IMR-90 (cell line): Measurements from ENCODE around the gene HENMT1. TPM values are rescaled to one million over a fixed set of nuclear protein-coding genes. Genes with fewer than 3 reads are reported as not detected.

Experiments
- ATAC-seq: fragments of 200-7000 bp; cut with Tn5 transposase; 2 replicates; pipeline ENCODE4 v1.9.1; 2020; ENCODE audit warnings: low read depth, mild to moderate bottlenecking, moderate library complexity
- BruUV-seq: library from RNA; stranded (reverse); fragments of 400-500 nt; replicated peaks from 2 replicates; lab custom pipeline; 2021; lab: Mats Ljungman, UMichigan
- CTCF ChIA-PET: fragments of 300-600 bp; formaldehyde crosslinking; extraction: SDS; loops from one replicate; lab custom pipeline; 2021; ENCODE audit warnings: antibody characterized with exemption; lab: Yijun Ruan, JAX
- POLR2A ChIA-PET: fragments of 300-600 bp; sonication (Branson Sonifier 250); formaldehyde crosslinking; loops from one replicate; lab custom pipeline; 2022; ENCODE audit warnings: antibody characterized with exemption; ENCODE audit not compliant: unreplicated experiment; lab: Charles Lee
- DNase-seq: peaks from one replicate; pipeline ENCODE4 v3.0.0; 2013
- H2AFZ ChIP-seq: replicated peaks from 2 replicates; pipeline ENCODE3; 2013; ENCODE audit warnings: low read length, mild to moderate bottlenecking; ENCODE audit not compliant: poor library complexity
- H2AK5ac ChIP-seq: 2 replicates; pipeline ENCODE4 v1.6.1; 2013; ENCODE audit warnings: low read depth, low read length, inconsistent platforms
- H2AK9ac ChIP-seq: replicated peaks from 2 replicates; pipeline ENCODE3; 2013; ENCODE audit warnings: mild to moderate bottlenecking, low read depth, low read length, moderate library complexity; ENCODE audit not compliant: poor library complexity
- H2BK120ac ChIP-seq: 2 replicates; pipeline ENCODE4 v1.6.1; 2013; ENCODE audit warnings: low read depth, low read length, inconsistent platforms
- H2BK15ac ChIP-seq: 3 replicates; pipeline ENCODE4 v1.6.1; 2013; ENCODE audit warnings: low read depth, low read length, inconsistent platforms
- H2BK20ac ChIP-seq: 2 replicates; pipeline ENCODE4 v1.6.1; 2013; ENCODE audit warnings: low read depth, mild to moderate bottlenecking, inconsistent platforms, low read length, moderate library complexity
- H2BK5ac ChIP-seq: 2 replicates; pipeline ENCODE4 v1.6.1; 2013; ENCODE audit warnings: mild to moderate bottlenecking, low read depth, low read length, inconsistent platforms; ENCODE audit not compliant: poor library complexity, severe bottlenecking
- H3K14ac ChIP-seq: replicated peaks from 2 replicates; pipeline ENCODE4 v1.6.1; 2013; ENCODE audit warnings: low read depth, low read length, inconsistent platforms
- H3K18ac ChIP-seq: 2 replicates; pipeline ENCODE4 v1.6.1; 2013; ENCODE audit warnings: low read depth, low read length, control low read depth
- H3K23ac ChIP-seq: 2 replicates; pipeline ENCODE4 v1.6.1; 2013; ENCODE audit warnings: low read depth, low read length, inconsistent platforms
- H3K27ac ChIP-seq: 2 replicates; pipeline ENCODE4 v1.5.1; 2013; ENCODE audit warnings: mild to moderate bottlenecking, control low read depth, low read length; ENCODE audit not compliant: insufficient read depth
- H3K27me3 ChIP-seq: 2 replicates; pipeline ENCODE4 v1.6.1; 2013; ENCODE audit warnings: low read length; ENCODE audit not compliant: control insufficient read depth, insufficient read depth
- H3K36me3 ChIP-seq: 2 replicates; pipeline ENCODE4 v1.6.1; 2013; ENCODE audit warnings: low read length, mixed read lengths; ENCODE audit not compliant: control insufficient read depth, insufficient read depth
- H3K4ac ChIP-seq: 2 replicates; pipeline ENCODE4 v1.6.1; 2013; ENCODE audit warnings: low read depth, low read length, inconsistent platforms
- H3K4me1 ChIP-seq: 2 replicates; pipeline ENCODE4 v1.6.1; 2013; ENCODE audit warnings: low read length, mixed read lengths; ENCODE audit not compliant: control insufficient read depth, insufficient read depth
- H3K4me2 ChIP-seq: 2 replicates; pipeline ENCODE4 v1.6.1; 2013; ENCODE audit warnings: low read depth, mild to moderate bottlenecking, control low read depth, low read length, moderate library complexity
- H3K4me3 ChIP-seq: 2 replicates; pipeline ENCODE4 v1.5.1; 2013; ENCODE audit warnings: low read depth, mild to moderate bottlenecking, control low read depth, low read length, moderate library complexity; ENCODE audit not compliant: insufficient read depth
- H3K56ac ChIP-seq: 2 replicates; pipeline ENCODE4 v1.6.1; 2013; ENCODE audit warnings: low read length, inconsistent platforms; ENCODE audit not compliant: insufficient read depth; ENCODE audit errors: extremely low read depth
- H3K79me1 ChIP-seq, 2 experiments: 2 replicates each; pipeline ENCODE4 v1.6.1; 2013; ENCODE audit warnings: low read length in 2 of 2, inconsistent platforms in 1 of 2, low read depth in 1 of 2
- H3K9ac ChIP-seq: 2 replicates; pipeline ENCODE4 v1.6.1; 2013; ENCODE audit warnings: low read depth, low read length, control low read depth
- H3K9me1 ChIP-seq: 2 replicates; pipeline ENCODE4 v1.6.1; 2013; ENCODE audit warnings: low read length, inconsistent platforms; ENCODE audit not compliant: insufficient read depth
- H3K9me3 ChIP-seq: 2 replicates; pipeline ENCODE4 v1.6.1; 2013; ENCODE audit warnings: low read length; ENCODE audit not compliant: control insufficient read depth, insufficient read depth
- H4K20me1 ChIP-seq: 2 replicates; pipeline ENCODE4 v1.6.1; 2013; ENCODE audit warnings: low read length, inconsistent platforms; ENCODE audit not compliant: insufficient read depth
- H4K5ac ChIP-seq: 2 replicates; pipeline ENCODE4 v1.6.1; 2013; ENCODE audit warnings: mild to moderate bottlenecking, low read depth, low read length, control low read depth
- H4K8ac ChIP-seq, 2 experiments: 2 replicates each; pipeline ENCODE4 v1.6.1; 2013; ENCODE audit warnings: low read depth in 2 of 2, low read length in 2 of 2, control low read depth in 1 of 2, inconsistent platforms in 1 of 2
- H4K91ac ChIP-seq: 2 replicates; pipeline ENCODE4 v1.6.1; 2013; ENCODE audit warnings: low read depth, low read length, inconsistent platforms; ENCODE audit not compliant: insufficient read depth
- BHLHE40 ChIP-seq: fragments of 150-350 bp; IDR thresholded peaks from 2 replicates; pipeline ENCODE4 v1.6.1; 2016; ENCODE audit warnings: mild to moderate bottlenecking, low read depth, low read length
- CEBPB ChIP-seq: IDR thresholded peaks from 2 replicates; pipeline ENCODE4 v1.6.1; 2012; ENCODE audit warnings: low read depth, low read length, improper control_type of control experiment
- CHD1 ChIP-seq: IDR thresholded peaks from 2 replicates; pipeline ENCODE4 v1.6.1; 2012; ENCODE audit warnings: low read depth, low read length, improper control_type of control experiment
- FOS ChIP-seq: fragments of 150-350 bp; IDR thresholded peaks from 2 replicates; pipeline ENCODE4 v1.6.1; 2016; ENCODE audit warnings: low read depth, low read length
- MAFK ChIP-seq: IDR thresholded peaks from 2 replicates; pipeline ENCODE4 v1.6.1; 2012; ENCODE audit warnings: low read depth, low read length, improper control_type of control experiment
- MAZ ChIP-seq: IDR thresholded peaks from 2 replicates; pipeline ENCODE4 v1.6.1; 2012; ENCODE audit warnings: low read depth, mild to moderate bottlenecking, low read length, improper control_type of control experiment, moderate library complexity, borderline replicate concordance
- MXI1 ChIP-seq: IDR thresholded peaks from 2 replicates; pipeline ENCODE4 v1.6.1; 2012; ENCODE audit warnings: low read depth, mild to moderate bottlenecking, low read length, moderate library complexity, borderline replicate concordance
- NFE2L2 ChIP-seq: fragments of 150-350 bp; IDR thresholded peaks from 2 replicates; pipeline ENCODE4 v1.6.1; 2016; ENCODE audit warnings: low read depth, mild to moderate bottlenecking, low read length
- POLR2A ChIP-seq: IDR thresholded peaks from 2 replicates; pipeline ENCODE4 v1.6.1; 2012; ENCODE audit warnings: mild to moderate bottlenecking, low read depth, low read length
- RAD21 ChIP-seq: IDR thresholded peaks from 2 replicates; pipeline ENCODE4 v1.6.1; 2012; ENCODE audit warnings: low read length, improper control_type of control experiment
- RCOR1 ChIP-seq: IDR thresholded peaks from 2 replicates; pipeline ENCODE4 v1.6.1; 2012; ENCODE audit warnings: mild to moderate bottlenecking, low read length, improper control_type of control experiment; ENCODE audit not compliant: insufficient replicate concordance
- RFX5 ChIP-seq: IDR thresholded peaks from 2 replicates; pipeline ENCODE4 v1.8.0; 2012; ENCODE audit warnings: low read depth, mild to moderate bottlenecking, low read length, moderate library complexity
- SMC3 ChIP-seq: fragments of 150-350 bp; IDR thresholded peaks from 2 replicates; pipeline ENCODE4 v1.6.1; 2016; ENCODE audit warnings: low read depth, mild to moderate bottlenecking, antibody characterized with exemption, low read length, moderate library complexity
- WGBS, 2 experiments: methylation state at CpG; one replicate each; pipeline versions ENCODE4 v1.1.5 to v1.1.7; 2013; ENCODE audit warnings: missing lambda C conversion rate in 2 of 2; ENCODE audit not compliant: insufficient read length in 1 of 2; ENCODE audit errors: extremely low coverage in 2 of 2; 5-methylcytosine and 5-hydroxymethylcytosine counted together
- dilution Hi-C: fragments of 300-500 bp; cut with HindIII; formaldehyde crosslinking; loops from one replicate; pipeline ENCODE4 v1.14.3; 2018; ENCODE audit warnings: low sequenced_read_pairs; ENCODE audit not compliant: unreplicated experiment
- in situ Hi-C: fragments of 300-500 bp; cut with MboI; formaldehyde crosslinking; loops from 3 replicates; pipeline ENCODE4 v1.14.3; 2019; ENCODE audit warnings: low sequenced_read_pairs, inconsistent platforms, mixed read lengths
- intact Hi-C: fragments of 100-400 bp; cut with micrococcal nuclease; formaldehyde crosslinking; loops from 2 replicates; pipeline ENCODE4 v1.10.0; 2022
- polyA plus RNA-seq, 3 experiments: library from polyadenylated mRNA; depleted of rRNA; stranded (reverse); fragments of >200 nt; gene quantifications; 2 replicates each; pipeline ENCODE4 v1.2.3, GENCODE V29; 2012; ENCODE audit warnings: low replicate concordance in 1 of 3
- total RNA-seq: library from RNA; depleted of rRNA; stranded (reverse); fragments of >200 nt; gene quantifications from 2 replicates; pipeline ENCODE4 v1.2.3, GENCODE V29; 2012
- TF ChIP-seq, protein P1 (sequence below): fragments of 150-350 bp; IDR thresholded peaks from 2 replicates; pipeline ENCODE4 v1.6.1; 2017; ENCODE audit warnings: mild to moderate bottlenecking, antibody characterized with exemption, low read length, low read depth
- TF ChIP-seq, protein P2 (sequence below): fragments of 150-350 bp; IDR thresholded peaks from 2 replicates; pipeline ENCODE4 v1.6.1; 2016; ENCODE audit warnings: low read depth, mild to moderate bottlenecking, low read length, moderate library complexity, borderline replicate concordance

HENMT1 gene
- total and polyA plus RNA-seq, 2 of the 4 experiments (the other 2 are of a cell fraction) = 0.54 to 0.67 TPM

DNA sequence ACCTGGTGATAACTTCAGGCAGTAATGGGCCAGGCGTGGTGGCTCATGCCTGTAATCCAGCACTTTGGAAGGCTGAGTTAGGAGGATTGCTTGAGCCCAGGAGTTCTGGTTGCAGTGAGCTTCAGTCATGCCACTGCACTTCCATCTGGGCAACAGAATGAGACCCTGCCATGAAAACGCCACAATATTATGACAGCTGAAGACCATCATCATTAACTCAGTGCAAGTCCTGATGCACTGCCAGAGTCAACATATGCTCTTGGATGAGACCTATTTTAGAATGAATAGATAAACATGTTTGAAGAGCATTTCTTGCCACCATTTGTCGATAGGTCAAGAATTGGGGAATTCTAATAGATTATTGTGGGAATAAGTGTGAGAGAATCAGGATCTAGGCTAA, 26.4 kb downstream of the HENMT1 start:
- dilution Hi-C loops = no loop called here
- DNase-seq = no peak
- H2AFZ ChIP-seq = no peak overlapping the region
- no peak overlapping the region for H2AK5ac ChIP-seq
- H3K18ac ChIP-seq = no peak overlapping the region
- H3K27ac ChIP-seq = no peak overlapping the region
- no peak overlapping the region for H4K5ac ChIP-seq
- POLR2A ChIA-PET = no interaction called here
- no peaks in the 10 kb centered on the region for H3K9me3 ChIP-seq
- H3K4me3 ChIP-seq = no peak overlapping the region
- H2BK120ac ChIP-seq = no peak overlapping the region
- H3K9ac ChIP-seq = no peak overlapping the region
- WGBS, 2 experiments = no CpG with 5 or more reads among the region's 3 CpGs
- BruUV-seq = no TSS peak
- no peak for TF ChIP-seq RCOR1
- TF ChIP-seq, protein P1, sequence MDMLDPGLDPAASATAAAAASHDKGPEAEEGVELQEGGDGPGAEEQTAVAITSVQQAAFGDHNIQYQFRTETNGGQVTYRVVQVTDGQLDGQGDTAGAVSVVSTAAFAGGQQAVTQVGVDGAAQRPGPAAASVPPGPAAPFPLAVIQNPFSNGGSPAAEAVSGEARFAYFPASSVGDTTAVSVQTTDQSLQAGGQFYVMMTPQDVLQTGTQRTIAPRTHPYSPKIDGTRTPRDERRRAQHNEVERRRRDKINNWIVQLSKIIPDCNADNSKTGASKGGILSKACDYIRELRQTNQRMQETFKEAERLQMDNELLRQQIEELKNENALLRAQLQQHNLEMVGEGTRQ = no peak
- TF ChIP-seq, protein P2, sequence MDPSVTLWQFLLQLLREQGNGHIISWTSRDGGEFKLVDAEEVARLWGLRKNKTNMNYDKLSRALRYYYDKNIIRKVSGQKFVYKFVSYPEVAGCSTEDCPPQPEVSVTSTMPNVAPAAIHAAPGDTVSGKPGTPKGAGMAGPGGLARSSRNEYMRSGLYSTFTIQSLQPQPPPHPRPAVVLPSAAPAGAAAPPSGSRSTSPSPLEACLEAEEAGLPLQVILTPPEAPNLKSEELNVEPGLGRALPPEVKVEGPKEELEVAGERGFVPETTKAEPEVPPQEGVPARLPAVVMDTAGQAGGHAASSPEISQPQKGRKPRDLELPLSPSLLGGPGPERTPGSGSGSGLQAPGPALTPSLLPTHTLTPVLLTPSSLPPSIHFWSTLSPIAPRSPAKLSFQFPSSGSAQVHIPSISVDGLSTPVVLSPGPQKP = no peak
- no peak for TF ChIP-seq CEBPB
- TF ChIP-seq BHLHE40 = no peak
- no peak for TF ChIP-seq POLR2A
- TF ChIP-seq MAFK = no peak
- no peak for TF ChIP-seq FOS
- no peak for TF ChIP-seq RAD21
- TF ChIP-seq NFE2L2 = no peak
- no peak for TF ChIP-seq MXI1
- TF ChIP-seq MAZ = no peak
- no peak for TF ChIP-seq CHD1
- no peak for TF ChIP-seq SMC3
- no peak for TF ChIP-seq RFX5
- no peak overlapping the region for H2BK5ac ChIP-seq
- no peak overlapping the region for H3K4ac ChIP-seq
- H3K27me3 ChIP-seq = no peaks in the 10 kb centered on the region
- no peak overlapping the region for H2AK9ac ChIP-seq
- no peak overlapping the region for H3K56ac ChIP-seq
- no peak overlapping the region for H4K91ac ChIP-seq
- H3K4me1 ChIP-seq = no peaks in the 10 kb centered on the region
- CTCF ChIA-PET = no interaction called here
- H3K14ac ChIP-seq = no peak overlapping the region
- ATAC-seq = no peak
- no peak overlapping the region for H3K4me2 ChIP-seq
- no peak overlapping the region for H2BK20ac ChIP-seq
- no peaks in the 10 kb centered on the region for H4K20me1 ChIP-seq
- H3K36me3 ChIP-seq = peaks cover 7% of the 10 kb centered on the region
- H3K23ac ChIP-seq = no peak overlapping the region
- H2BK15ac ChIP-seq = no peak overlapping the region
- intact Hi-C loops = loop anchor here (10.0 kb wide), 1 partner anchor 850 kb away; no protein-coding TSS in a partner anchor
- no peak overlapping the region for H4K8ac ChIP-seq
- in situ Hi-C loops = no loop called here
- H3K79me1 ChIP-seq = no peaks in the 10 kb centered on the region
- H3K9me1 ChIP-seq = no peaks in the 10 kb centered on the region; the same call in 1 of the 2 replicates
